Tongue (tissue), 2 donors: ENCODE results near the gene SSBP2. TPM values are rescaled to one million over a fixed set of nuclear protein-coding genes. Genes with fewer than 3 reads are reported as not detected.
"Not testable (repeated sequence)": the region's sequence is repeated elsewhere in the genome, so short reads cannot be mapped to it uniquely, and the experiment has no call there.

Experiments used
- DNase-seq: peaks from one replicate; pipeline ENCODE4 v3.0.0-alpha.2; 2015
- total RNA-seq: library from RNA; depleted of rRNA; stranded (reverse); fragments of >200 nt; gene quantifications from one replicate; pipeline ENCODE4 v1.2.3, GENCODE V29; 2014

The SSBP2 gene
- total RNA-seq, 1 donor from 2014 or later = 102 TPM

DNA sequence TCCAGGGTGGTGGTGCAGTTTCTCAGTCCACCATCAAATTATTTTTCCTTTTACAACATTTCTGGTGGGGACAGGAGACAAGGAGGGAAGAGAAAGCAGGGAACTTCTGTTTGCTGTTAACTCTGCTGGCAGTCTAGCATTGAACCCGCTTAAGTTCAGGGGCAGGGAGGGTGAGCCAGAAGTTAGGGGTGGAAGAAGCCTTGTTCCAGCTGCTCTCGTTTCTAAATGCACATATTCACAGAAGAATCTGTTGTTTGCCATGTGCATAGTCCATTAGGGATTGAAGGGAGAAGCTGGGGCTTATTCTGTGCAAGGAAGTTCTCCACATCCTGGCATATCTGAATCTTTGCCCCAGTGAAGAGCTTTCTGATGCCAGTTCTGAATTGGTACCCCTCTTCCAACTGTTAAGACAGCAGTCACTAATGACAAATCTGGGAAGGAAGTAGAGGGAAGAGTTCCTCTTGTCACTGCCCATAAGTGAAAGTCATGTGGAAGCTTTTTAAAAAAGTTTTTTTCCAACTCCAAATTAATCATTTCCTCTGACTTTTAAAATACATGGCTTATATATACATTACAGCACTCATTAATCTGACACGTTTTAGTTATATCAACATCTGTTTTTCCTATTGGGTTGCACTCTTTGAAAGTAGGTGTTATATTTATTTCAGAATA lies 324.4 kb downstream of the SSBP2 start:
- DNase-seq = peak; percentile 19

DNA sequence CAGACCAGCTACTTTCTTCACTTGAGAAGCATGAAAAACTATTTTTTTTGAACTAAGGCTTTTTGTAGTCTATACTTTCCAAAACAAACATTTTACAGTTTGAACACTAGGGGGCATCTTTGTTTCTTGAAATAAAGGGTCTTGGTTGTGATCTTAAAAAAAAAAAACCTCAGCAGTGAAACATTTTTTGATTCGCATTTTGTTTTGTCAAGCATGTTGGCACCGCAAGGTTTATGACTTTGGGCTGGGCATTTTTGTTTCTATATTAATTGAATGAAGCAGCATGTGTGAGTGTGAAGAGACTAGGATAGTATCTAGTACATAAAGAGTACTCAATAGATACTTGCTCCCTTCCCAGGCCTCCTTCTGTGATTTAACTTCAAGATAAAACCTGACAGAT lies 325.3 kb downstream of the SSBP2 start:
- DNase-seq = peak; percentile 74

DNA sequence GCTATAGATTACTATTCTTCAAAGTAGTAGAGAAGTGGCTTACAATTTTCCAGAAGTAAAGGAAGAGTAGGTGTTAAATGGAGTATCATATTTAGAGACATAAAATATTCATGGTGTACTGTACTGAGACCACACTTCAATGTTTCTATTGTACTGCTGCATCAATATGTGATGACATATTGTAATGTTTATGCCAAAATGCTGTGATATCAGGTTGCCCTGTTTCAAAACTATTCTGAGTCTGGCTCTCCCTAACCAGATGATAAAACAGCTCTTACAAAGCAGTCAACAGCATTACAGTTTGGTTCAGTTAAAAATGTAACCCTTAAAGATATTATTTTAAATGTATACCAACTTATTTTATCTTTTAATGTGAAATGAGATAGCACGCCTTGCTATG lies 326.2 kb downstream of the SSBP2 start:
- DNase-seq = peak; percentile 15

DNA sequence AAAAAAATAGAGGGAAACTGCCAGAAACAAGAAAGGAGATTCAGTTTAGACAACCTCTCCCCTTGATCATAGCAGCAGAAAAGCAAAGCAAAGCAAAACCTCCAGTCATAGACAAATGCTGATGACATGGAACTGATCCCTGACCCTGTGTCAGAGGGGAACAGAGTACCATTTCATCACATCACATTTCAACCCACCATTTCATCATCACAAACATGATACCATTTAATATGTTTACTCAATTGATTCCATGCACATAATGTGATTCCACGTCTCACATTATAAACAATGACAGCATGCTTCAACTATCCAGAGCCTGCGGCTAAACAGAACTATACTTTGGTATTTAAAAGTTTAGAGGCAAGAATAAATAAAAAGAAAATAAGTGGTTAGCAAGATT lies 328.2 kb downstream of the SSBP2 start:
- peak; percentile 30 for DNase-seq

DNA sequence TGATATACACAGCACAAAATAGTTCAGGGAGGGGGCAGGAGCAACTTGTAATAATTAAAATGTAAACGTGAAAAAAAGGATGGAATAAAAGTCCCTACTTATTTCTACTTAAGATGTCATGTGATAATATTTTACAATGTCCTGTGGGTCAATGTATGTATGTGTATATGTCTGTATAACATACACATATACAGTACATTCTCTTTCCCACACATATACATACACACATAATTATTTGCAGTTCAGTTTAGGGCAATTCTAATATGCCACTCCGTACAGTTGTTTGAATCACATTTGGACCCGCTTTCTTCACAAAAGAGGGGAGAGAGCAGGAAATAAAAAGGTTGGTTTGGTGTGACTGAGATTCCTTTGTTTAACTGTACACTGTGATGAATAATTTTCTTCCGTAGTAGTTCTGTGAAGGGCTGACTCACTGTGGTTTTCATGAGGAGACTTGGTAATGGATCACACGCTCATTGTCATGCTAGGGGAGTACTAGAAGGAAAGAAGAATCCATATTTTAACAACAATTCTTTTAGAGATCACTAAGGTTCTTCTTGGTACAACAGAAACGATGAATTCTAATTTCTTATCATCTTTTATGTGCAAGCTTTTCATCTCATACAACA lies 330.7 kb downstream of the SSBP2 start:
- no peak for DNase-seq

DNA sequence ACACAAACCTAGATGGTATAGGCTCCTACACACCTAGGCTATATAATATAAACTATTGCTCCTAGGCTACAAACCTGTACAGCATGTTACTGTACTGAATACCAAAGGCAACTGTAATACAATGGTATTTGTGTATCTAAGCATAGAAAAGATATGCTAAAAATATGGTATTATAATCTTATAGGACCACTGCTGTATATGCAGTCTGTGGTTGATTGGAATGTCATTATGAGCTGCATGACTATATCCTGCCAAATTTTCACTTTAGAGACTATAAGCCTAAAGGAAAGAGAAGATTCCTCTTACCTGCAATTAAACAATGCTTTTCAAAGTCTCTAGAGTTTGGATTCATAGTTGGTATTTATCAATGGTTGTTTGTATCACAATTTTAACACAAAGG lies 332.3 kb downstream of the SSBP2 start:
- DNase-seq = no peak

DNA sequence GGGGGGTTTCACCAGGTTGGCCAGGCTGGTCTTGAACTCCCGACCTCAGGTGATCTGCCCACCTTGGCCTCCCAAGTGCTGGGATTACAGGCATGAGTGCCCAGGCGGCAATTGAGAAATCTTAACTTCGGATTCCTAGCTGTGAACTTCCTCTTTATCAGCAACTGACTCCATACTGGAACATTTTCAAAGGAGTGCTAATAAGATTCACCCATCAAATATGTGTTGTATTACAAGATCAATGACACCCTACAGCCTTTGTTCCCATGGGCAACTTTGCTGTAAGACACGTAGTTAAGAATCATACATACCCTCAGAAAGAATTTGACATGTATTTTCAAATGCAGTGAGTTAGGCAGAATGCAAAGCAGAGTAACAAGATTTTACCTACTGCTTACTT lies 333.8 kb downstream of the SSBP2 start:
- no peak for DNase-seq

DNA sequence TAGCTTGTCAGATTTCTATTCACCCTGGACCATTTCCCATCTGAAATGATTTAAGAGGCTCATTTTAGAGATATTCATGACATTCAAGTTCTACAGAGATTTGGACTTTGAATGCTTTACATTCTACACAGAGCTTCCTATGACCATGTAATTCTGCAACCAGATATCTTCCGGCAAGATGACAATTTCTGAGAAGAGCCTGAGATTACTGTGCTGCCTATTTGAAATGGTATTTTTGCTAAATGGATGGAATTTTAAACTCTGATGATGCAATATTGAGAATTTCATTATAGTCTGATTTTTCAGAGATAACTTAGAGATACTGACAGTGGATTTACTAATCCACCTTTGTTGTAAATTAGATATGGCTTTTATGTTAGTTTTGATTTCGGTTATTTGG lies 341.0 kb downstream of the SSBP2 start:
- DNase-seq = peak; percentile 36

DNA sequence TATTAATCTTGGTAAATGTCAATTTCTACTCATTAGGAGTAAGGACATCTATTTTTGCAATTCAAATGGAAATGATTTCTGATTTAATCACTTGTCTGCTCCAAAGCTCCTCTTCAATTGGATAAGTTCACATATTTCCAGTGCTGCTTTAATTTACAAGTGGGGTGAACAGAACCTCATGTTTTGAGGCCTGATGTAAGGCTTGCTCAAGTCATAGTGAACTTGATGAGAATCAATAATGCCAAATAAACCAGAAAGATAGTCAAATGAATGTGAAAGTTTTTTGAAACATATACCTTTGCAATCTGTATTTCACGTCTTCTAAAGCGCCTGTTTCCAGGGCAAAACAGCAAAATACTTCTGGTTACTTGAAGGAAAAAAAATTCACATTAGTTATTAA lies 341.5 kb downstream of the SSBP2 start:
- no peak for DNase-seq

DNA sequence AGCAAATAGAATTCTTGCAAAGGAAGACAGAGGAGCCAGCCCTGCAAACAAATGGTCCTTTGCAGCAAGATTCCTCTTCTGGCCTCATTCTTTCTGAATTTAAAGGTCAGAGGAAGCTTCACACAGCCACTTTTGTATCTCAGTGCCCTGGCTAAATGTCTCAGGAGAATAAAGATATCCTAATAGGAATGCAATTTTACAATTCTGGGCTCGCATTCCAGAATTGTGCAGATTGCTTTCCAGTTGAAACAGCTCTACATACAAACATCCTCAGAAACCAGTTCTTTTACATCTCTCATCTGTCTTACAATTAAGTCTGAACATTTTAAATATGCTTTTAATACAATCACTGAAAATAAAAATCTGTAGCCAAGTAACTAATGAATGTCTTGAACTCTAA lies 342.4 kb downstream of the SSBP2 start:
- DNase-seq = no peak

DNA sequence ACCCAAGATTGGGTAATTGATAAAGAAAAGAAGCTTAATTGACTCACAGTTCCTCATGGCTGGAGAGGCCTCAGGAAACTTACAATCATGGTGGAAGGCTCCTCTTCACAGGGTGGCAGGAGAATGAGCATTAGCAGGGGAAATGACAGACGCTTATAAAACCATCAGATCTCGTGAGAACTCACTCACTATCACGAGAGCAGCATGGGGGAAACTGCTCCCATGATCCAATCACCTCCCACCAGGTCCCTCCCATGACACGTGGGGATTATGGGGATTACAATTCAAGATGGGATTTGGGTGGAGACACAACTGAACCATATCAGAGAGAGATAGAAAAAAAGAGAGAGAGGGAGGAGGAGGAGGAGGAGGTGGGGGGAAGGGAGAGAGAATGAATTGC lies 343.1 kb downstream of the SSBP2 start:
- not testable (repeated sequence) for DNase-seq

DNA sequence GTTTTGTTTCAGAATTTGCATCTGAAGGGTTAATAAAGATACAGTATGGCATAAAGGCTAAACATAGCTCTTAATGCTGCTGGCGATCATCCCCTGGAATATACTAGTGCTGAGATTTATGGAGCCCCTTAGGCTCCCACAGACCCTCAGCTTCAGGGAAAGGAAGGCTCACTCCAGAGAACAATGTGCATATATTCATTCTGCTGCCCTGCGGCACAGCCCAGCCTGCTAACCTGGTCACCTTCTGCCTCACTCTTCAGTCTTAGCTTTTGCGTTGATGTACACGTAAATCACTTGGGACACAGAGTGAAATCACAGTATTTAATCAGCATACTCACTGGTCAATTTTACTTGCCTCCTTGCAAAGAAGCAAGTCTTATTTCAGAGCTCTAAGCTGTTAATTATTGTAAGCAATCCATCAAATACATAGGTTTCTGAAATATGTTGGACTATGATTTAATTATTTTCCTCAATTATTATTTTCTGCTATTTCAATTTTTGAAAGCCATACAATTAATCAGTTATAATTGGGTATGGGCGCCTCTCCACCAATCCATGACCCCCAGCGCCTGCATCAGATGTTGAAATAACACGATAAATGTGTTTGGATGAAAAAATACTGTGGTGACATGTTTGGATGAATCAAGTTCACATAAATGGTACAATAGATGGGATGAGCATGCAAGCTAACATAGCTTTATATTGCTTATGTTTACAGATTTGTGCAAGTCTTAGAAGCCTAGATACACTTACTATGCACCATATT lies 345.6 kb downstream of the SSBP2 start:
- no peak for DNase-seq

DNA sequence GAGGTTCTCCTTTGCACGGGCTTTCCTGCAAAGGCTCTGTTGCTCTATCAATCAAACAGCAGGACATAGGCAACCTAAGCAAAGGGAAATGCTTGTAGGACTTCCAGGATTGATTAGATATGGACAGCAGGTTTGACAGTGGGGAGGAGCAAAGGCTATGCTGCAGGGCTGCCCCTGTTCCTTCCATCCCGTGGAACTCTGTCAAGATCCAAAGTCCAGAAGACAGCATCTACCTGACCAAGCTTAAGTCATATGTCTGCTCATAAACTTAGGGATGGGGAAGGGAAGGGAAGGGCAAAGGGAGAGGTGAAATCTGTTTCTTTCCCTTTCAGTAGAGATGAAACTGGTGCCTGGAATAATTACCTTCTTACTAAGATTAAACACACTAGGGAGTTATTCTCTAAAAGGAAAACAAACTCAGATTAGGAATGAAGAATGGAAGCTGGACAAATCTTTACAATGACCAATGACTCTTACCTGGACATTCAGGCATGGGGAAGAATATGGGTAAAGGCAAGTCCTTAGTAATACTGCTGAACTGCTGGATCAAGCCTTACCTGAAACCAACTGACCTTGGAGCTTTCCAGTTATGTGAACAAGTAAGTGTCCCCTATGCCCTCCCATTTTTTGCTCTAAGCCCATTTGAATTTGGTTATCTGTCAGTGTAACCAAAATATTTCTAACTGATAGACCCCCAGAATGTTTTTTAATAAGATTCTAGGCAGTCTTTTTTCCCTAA lies 348.5 kb downstream of the SSBP2 start:
- no peak for DNase-seq

DNA sequence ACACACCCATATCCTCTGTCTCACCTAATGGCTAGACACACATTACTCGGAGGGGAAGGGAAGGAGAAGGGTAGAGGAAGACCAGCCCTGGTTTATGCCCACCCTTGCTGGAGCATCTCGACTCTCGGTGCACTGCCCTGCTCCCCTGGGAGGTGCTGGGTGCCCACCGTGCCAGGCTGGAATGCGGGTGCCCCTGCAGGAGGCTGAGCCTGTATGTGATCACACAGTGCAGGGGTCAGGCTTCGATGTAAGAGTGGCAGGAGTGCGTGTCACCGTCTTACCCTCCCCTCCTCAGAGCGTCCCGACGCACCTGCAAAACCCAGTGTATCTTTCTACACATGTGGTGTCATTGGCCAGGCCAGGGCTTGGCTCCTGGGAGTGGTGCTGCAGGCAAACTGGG lies 349.6 kb downstream of the SSBP2 start:
- DNase-seq = no peak

DNA sequence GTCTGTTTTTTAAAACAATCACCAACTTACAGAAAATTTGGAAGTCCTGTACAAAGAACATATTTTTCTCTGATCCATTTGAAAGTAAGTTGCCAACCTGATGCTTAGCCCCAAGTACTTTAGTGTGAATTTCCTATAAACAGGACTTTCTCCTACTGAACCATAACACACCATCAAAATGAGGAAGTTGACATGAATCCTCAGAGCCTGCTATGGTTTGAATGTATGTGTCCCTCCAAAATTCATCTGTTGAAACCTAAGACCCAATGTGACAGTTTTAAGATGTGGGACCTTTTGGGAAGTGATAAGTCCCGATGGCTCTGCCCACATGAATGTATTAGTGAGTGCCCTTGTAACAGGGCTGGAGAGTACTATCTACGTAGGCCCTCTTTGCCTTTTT lies 350.5 kb downstream of the SSBP2 start:
- no peak for DNase-seq

DNA sequence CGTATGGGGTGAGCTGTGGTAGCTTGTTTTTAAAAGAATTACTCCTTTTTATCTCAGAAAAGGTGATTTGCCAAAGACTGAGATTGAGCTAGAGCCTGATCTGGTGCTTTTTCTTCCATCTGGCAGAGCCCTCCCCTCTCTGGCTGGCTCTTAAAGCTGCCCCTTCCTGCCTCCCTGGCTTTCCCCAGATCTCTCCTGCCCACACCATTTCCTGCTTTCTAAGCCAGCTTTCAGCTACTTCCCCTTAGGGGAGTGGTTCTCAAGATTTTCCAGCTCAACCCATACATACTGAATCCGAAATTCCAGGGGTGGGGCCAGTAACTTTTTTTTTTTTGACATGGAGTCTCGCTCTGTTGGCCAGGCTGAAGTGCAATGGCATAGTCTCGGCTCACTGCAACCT lies 352.2 kb downstream of the SSBP2 start:
- no peak for DNase-seq

DNA sequence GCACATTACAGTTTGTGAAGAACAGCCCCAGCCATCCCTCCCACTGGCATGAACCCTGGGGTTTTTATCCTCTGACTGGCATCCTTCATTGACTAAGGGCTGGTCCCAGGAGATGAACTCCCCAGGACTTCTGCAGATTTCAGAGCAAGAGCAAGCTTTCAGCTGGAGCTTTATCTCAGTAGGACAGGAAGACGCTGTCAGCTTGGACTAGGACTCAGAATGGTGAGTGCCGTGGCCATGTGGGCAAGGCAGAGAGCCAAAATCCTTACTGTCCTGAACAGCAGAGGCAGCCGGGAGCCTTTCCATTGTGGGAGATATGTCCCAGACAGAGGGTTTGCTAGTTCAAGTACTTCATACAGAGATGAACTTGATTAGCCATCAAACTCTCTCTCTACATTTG lies 353.7 kb downstream of the SSBP2 start:
- DNase-seq = peak; percentile 38

DNA sequence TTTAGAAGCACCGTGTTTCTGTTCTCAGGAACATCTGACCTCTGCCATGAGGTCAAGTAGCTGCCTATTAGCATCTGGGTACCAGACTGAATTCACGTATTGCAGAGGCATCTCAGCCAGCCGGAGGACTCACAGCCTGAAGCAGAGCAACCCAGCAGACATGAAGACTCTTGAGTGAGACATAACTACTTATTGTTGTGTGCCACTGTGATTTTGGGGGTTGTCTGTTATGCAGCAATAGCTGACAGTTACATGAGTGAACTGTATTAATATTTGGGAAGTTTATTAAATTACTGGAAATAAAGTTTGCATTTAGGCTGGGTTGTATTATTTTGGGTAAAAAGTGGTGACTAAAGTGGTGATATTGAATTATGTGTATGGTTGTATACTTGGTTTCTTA lies 355.6 kb downstream of the SSBP2 start:
- no peak for DNase-seq

DNA sequence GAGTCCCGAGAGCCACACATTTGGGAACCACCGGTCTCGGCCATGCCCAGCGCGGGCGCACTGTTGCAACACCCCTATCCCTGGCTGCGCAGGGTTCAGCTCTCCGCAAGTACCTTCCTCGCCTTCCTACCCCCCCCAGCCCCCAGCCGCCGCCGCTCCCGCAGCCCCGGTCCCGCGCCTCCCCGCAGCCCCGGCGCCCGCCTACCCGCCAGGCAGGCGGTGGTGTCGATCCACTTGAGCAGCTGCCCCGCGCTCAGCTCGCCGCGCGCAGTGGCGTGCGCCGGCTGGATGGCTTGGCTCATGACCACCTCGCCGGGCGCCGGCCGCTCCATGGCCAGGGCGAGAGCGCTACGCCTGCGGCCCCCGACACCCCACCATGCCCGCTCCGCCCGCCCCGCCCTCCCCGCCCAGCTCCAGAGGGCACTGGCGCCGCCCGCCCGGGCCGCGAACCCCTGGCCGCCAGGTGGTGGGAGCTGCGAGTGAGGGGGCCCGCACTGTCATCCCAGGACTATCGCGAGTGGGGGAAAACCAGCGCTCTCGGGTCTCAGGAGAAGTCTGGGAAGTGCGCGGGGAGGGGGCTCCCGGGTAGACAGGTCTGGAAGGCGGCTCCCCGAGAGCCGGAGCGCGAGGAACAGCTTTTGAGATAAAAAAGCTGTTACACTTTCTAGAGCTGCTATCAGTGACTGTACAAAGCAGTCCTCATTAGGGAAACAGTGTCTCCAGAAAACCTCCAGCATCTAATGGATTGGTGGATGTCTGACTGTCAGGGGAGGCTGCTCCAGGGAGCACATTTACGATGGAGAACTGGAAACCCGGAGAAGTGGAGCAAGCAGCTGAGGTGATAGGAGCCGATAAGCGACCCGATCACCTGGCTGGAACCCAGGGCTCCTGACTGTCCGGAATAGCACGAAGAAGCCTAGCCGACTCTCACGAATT lies 356.8 kb downstream of the SSBP2 start, which contains the start of gene ACOT12:
Gene ACOT12, minus strand, starts transcription at position 352 of the 936 bp plus-strand sequence. Its CDS starts 20 bp downstream, at position 332.
- DNase-seq = peak; percentile 32

DNA sequence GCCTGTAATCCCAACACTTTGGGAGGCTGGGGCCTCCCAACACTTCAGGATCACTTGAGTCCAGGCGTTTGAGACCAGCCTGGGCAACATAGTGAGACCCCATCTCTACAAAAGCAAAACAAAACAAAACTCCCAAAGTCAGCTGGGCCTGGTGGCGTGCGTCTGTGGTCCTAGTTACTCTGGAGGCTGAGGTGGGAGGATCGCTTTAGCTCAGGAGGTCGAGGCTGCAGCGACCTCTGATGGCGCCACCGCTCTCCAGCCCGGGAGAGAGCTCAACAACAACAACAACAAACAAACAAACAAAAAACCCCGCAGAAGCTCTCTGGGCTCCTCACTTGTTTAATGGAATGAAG lies 357.5 kb downstream of the SSBP2 start:
- no peak for DNase-seq

DNA sequence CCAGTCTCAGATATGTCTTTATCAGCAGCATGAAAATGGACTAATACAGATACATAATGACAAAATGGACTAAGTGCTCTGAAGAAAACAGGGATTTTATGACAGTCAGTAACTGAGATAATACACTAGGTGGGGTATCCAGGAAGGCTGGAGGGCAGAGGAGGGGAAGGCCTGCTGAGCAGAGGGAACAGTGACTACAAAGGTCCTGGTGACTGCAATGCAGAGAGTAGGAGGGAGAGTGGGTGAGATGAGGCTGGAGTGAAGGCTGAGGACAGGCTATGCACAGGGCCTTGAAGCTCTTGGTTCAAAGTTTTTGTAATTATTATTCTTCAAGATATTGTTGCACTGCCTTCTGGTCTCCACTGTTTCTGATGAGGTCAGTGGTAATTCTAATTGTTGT lies 361.9 kb downstream of the SSBP2 start:
- no peak for DNase-seq

DNA sequence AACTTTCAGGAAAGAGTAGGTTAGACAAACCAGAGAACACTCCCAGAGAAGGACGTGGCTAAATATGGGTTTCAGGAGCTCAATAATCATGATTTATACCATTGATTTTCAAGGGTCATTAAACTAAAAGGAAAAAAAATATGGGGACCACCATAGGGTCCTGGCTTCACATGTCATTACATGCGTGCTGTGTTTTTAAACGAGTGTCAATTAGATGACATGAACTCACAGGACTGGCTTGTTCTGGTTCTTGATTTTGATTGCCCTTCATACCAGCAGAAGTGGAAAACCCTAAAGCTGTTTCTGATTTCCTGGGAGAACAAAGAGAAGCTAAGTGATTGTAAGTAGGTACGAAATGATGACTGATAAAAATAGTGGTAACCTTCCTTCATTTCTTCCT lies 362.7 kb downstream of the SSBP2 start:
- no peak for DNase-seq
